Gastrocnemius medialis (tissue), 4 donors: ENCODE measurements around the gene AQP12A. TPM values are rescaled to one million over a fixed set of nuclear protein-coding genes. Genes with fewer than 3 reads are reported as not detected.
"Not testable (repeated sequence)": the region's sequence is repeated elsewhere in the genome, so short reads cannot be mapped to it uniquely, and the experiment has no call there.

ENCODE experiments used
- ATAC-seq, 2 donors: fragments of 150-250 bp; one replicate each; pipeline ENCODE4 v1.9.1; 2016
- DNase-seq, 2 donors: peaks; one replicate each; pipeline ENCODE4 v3.0.0-alpha.2; 2019
- H3K27ac ChIP-seq, 4 donors: fragments of 200-600 bp; sonication (generic); 1 replicate in 1 of 4; 2 replicates in 3 of 4; pipeline ENCODE4 v1.5.1; 2016 to 2018; ENCODE audit warnings: mild to moderate bottlenecking in 2 of 4, moderate library complexity in 1 of 4
- H3K27me3 ChIP-seq, 3 donors: fragments of 200-600 bp; sonication (generic) in 2 of 3; 1 replicate in 1 of 3; 2 replicates in 2 of 3; pipeline versions ENCODE4 v1.5.1 to v1.6.0; 2016 to 2019; ENCODE audit warnings: mild to moderate bottlenecking in 1 of 3, moderate library complexity in 1 of 3
- H3K36me3 ChIP-seq, 2 donors: fragments of 200-600 bp; sonication (generic) in 1 of 2; one replicate each; pipeline ENCODE4 v1.5.1; 2017 to 2018
- H3K4me1 ChIP-seq, 2 donors: fragments of 200-600 bp; sonication (generic) in 1 of 2; one replicate each; pipeline ENCODE4 v1.5.1; 2016 to 2017; ENCODE audit warnings: mild to moderate bottlenecking in 2 of 2
- H3K4me3 ChIP-seq, 4 donors: fragments of 200-600 bp; sonication (generic) in 3 of 4; 1 replicate in 1 of 4; 2 replicates in 3 of 4; pipeline ENCODE4 v1.5.1; 2016 to 2019; ENCODE audit warnings: mild to moderate bottlenecking in 2 of 4
- H3K9me3 ChIP-seq, 3 donors: fragments of 200-600 bp; sonication (generic) in 2 of 3; 1 replicate in 1 of 3; 2 replicates in 2 of 3; pipeline ENCODE4 v1.5.1; 2016 to 2019
- CTCF ChIP-seq, 5 experiments: fragments of 450-650 bp in 3 of 5; fragments of 200-600 bp in 2 of 5; sonication (generic) in 2 of 5; IDR thresholded peaks in 4 of 5; conservative IDR thresholded peaks in 1 of 5; 1 replicate in 4 of 5; 2 replicates in 1 of 5; pipeline ENCODE4 v1.5.1; 2016 to 2019; ENCODE audit warnings: antibody characterized with exemption in 5 of 5, mild to moderate bottlenecking in 3 of 5, moderate library complexity in 3 of 5
- POLR2A ChIP-seq, 2 donors: fragments of 450-650 bp; IDR thresholded peaks; one replicate each; pipeline ENCODE4 v1.6.1; 2017; ENCODE audit warnings: antibody characterized with exemption in 2 of 2, mild to moderate bottlenecking in 2 of 2, moderate library complexity in 2 of 2
- in situ Hi-C, 4 donors: fragments of 200-750 bp; cut with MboI; loops; one replicate each; pipeline versions ENCODE4 v1.15.0 to v1.8.0; 2017; ENCODE audit warnings: low sequenced_read_pairs in 4 of 4
- intact Hi-C: fragments of 100-400 bp; cut with DNase I; formaldehyde crosslinking; loops from one replicate; pipeline ENCODE4 v1.15.1; 2023; ENCODE audit warnings: low total_unique reads
- total RNA-seq, 4 donors: library from RNA; depleted of rRNA; stranded (reverse); fragments of >200 nt; gene quantifications; one replicate each; pipeline versions ENCODE4 v1.1.0 to v1.2.3, GENCODE V29; 2016

AQP12A gene
- total RNA-seq, 4 donors from 2014 or later, result not detected

GRCh38 chr2:240678909-240679308 is 12.8 kb upstream of the AQP12A start:
- intact Hi-C loops, H3K27me3 ChIP-seq, in situ Hi-C loops, H3K9me3 ChIP-seq, H3K4me3 ChIP-seq, H3K27ac ChIP-seq, DNase-seq, ATAC-seq, H3K36me3 ChIP-seq, H3K4me1 ChIP-seq: not testable (repeated sequence)

GRCh38 chr2:240680185-240680584 is 11.5 kb upstream of the AQP12A start:
- ATAC-seq, H3K4me3 ChIP-seq, H3K9me3 ChIP-seq, H3K27ac ChIP-seq, H3K4me1 ChIP-seq, H3K27me3 ChIP-seq, intact Hi-C loops, in situ Hi-C loops, H3K36me3 ChIP-seq, DNase-seq: not testable (repeated sequence)

- H3K4me1 ChIP-seq, intact Hi-C loops, H3K27me3 ChIP-seq, H3K9me3 ChIP-seq, H3K4me3 ChIP-seq, ATAC-seq, H3K36me3 ChIP-seq, DNase-seq, in situ Hi-C loops, H3K27ac ChIP-seq: not testable (repeated sequence)
Measured at GRCh38 chr2:240682431-240683224, 9.0 kb upstream of the AQP12A start, which contains the start of gene AQP12B. Gene AQP12B, minus strand, starts transcription at chr2:240682885. Its CDS starts 48 bp downstream, at chr2:240682837.

- ATAC-seq, H3K4me1 ChIP-seq, H3K27ac ChIP-seq, H3K4me3 ChIP-seq, H3K27me3 ChIP-seq, H3K36me3 ChIP-seq, intact Hi-C loops, in situ Hi-C loops, DNase-seq, H3K9me3 ChIP-seq: not testable (repeated sequence)
Measured at GRCh38 chr2:240683329-240683979, 8.2 kb upstream of the AQP12A start.

GRCh38 chr2:240683980-240684728 is 7.5 kb upstream of the AQP12A start:
- H3K36me3 ChIP-seq, H3K27me3 ChIP-seq, H3K4me1 ChIP-seq, intact Hi-C loops, ATAC-seq, in situ Hi-C loops, H3K9me3 ChIP-seq, DNase-seq, H3K27ac ChIP-seq, H3K4me3 ChIP-seq: not testable (repeated sequence)

GRCh38 chr2:240685771-240686371 is 5.8 kb upstream of the AQP12A start:
- no peak overlapping the region for H3K4me3 ChIP-seq
- H3K36me3 ChIP-seq, result no peaks in the 10 kb centered on the region
- in situ Hi-C loops, result no loop called here
- H3K27me3 ChIP-seq, result no peaks in the 10 kb centered on the region
- no peak for TF ChIP-seq CTCF (IDR thresholded peaks at IDR 0.05 in 4 of 5, conservative IDR thresholded peaks at IDR 0.05 in 1 of 5)
- no peak for TF ChIP-seq POLR2A (IDR thresholded peaks at IDR 0.05)
- ATAC-seq (no peak), DNase-seq (no peak)
- intact Hi-C loops, result no loop called here
- no peak overlapping the region for H3K27ac ChIP-seq
- H3K4me1 ChIP-seq, result no peaks in the 10 kb centered on the region
- no peaks in the 10 kb centered on the region for H3K9me3 ChIP-seq

- in situ Hi-C loops, result no loop called here
- intact Hi-C loops, result no loop called here
- TF ChIP-seq CTCF (IDR thresholded peaks at IDR 0.05 in 4 of 5, conservative IDR thresholded peaks at IDR 0.05 in 1 of 5) (no peak), POLR2A (IDR thresholded peaks at IDR 0.05) (no peak)
- Histone ChIP-seq H3K9me3 (no peaks in the 10 kb centered on the region), H3K36me3 (no peaks in the 10 kb centered on the region), H3K27me3 (no peaks in the 10 kb centered on the region), H3K4me3 (no peak overlapping the region), H3K27ac (no peak overlapping the region), H3K4me1 (no peaks in the 10 kb centered on the region)
- ATAC-seq (no peak), DNase-seq (no peak)
Measured at GRCh38 chr2:240686460-240686859, 5.2 kb upstream of the AQP12A start.
